CD4-positive, alpha-beta T cell treated with Interleukin-6 at 100 ng/mL for 8 hours (primary cell): ENCODE data around the gene PRKCA.

Source experiments
- DNase-seq: peaks from one replicate; pipeline ENCODE4 v3.0.0-alpha.2; 2020; ENCODE audit warnings: mixed read lengths, low spot score

Gene PRKCA

GRCh38 chr17:66518677-66519076 is 216.3 kb downstream of the PRKCA start:
- no peak for DNase-seq

GRCh38 chr17:66519154-66519553 is 216.7 kb downstream of the PRKCA start:
- DNase-seq = no peak

GRCh38 chr17:66520999-66521398 is 218.6 kb downstream of the PRKCA start:
- DNase-seq = no peak

DNA sequence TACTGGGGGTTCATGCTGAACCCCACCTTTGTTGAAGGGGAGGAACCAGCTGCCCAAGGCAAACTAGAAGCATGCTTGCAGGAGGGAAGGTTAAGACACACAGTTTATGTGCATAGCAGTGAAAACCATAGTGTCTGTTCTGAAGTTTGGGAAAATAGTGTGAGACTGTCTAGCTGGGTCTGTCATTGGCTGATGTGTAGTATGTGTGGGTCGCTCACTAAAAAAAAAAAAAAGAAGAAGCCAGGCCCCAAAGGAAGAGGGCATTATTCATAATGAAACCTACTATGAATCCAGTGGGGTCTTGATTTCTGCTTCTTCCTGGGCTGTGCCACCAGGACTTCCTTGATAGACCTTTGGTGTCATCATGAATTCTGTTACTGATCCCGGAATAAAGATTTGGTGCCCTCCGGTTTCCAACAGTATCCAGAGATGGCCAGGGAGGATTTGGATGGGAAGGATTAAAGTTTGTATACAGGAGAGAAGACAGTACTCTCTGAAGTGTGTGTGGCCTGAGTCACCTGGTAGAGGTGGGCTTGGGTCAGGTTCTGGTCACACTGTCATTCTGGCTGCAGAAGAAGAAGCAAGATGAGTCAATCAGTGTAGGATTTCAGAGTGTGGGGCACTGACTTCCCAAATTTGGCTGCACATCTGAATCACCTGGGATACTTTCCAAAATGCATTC is 220.3 kb downstream of the PRKCA start:
- no peak for DNase-seq

GRCh38 chr17:66523378-66524200 is 221.2 kb downstream of the PRKCA start:
- DNase-seq = no peak

DNA sequence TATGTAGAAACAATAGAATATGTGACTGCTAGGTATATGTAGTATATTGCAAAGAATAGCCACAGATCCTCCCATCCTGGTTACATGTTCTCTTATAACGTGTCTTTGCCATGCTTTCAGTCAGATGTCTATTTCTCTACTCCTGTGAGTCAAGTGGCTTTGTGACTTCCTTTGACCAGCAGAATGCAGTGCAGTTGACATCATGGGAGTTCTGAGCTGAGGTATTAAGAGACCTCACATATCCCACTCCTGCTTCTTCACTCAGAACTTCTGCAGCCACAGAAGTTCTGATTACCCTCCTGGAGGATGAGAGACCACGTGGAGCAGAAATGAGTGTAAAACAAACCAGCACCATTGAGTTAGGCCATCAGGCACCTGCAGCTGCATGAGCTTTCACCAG is 222.5 kb downstream of the PRKCA start:
- DNase-seq = no peak

DNA sequence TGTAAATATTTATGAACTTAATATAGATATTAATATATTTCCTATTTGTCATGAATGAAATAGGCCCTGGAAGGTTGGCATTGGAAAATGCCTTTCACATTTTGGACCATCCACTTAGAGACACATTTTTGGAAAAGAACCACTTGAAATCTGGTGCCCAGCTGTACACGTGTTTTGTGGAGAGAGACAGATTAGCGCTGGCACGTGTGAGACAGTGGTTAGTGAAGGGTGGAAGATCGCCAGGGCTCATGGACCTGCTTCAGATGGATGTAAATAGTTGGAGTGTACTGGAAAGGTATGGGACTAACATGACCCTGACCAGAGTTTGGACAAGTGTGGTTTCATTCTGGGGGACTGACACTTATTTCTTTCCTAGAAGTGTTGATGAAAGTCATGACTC is 222.9 kb downstream of the PRKCA start:
- DNase-seq = no peak

GRCh38 chr17:66526827-66527226 is 224.4 kb downstream of the PRKCA start:
- DNase-seq = no peak

DNA sequence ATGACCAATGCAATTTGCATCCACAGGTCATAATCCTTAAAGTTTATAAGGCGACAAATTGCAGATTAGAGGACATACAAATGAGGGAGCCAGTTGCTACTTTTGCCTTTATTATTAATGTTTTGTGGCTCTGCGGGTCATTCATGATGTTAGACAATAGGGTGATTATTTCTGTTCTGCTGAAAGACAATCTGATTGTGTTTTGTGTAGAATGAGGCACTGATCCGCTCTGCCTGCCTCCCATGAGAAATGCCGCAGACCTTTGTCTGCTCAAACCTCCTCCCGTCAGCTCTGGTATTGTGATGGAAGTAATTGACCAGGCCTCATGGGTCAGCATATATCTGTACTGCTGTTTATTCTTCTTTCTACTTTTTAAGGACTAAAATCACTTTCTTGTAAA is 224.9 kb downstream of the PRKCA start:
- no peak for DNase-seq

DNA sequence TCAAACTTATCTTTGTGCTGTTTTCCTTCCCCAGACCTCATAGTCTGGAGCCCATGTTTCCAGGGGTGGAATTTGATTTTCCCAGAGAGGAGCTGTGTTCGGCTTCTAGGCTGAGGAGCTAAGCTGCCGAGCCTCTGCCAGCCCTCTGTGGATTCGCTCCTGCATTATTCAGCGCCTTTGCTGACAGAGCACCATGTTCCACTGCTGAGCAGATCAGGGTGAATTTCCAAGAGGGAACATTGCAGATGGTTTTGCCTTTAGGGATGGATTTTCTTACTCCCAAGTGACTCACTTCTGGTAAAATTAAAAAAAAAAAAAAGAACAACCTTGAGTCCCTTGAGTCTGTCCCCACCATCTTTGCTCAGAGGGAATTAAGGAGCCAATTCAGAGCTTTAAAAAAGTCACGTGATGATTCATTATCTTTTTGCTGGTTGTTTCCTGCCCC is 229.5 kb downstream of the PRKCA start:
- DNase-seq = no peak

GRCh38 chr17:66533572-66533971 is 231.2 kb downstream of the PRKCA start:
- DNase-seq = no peak

DNA sequence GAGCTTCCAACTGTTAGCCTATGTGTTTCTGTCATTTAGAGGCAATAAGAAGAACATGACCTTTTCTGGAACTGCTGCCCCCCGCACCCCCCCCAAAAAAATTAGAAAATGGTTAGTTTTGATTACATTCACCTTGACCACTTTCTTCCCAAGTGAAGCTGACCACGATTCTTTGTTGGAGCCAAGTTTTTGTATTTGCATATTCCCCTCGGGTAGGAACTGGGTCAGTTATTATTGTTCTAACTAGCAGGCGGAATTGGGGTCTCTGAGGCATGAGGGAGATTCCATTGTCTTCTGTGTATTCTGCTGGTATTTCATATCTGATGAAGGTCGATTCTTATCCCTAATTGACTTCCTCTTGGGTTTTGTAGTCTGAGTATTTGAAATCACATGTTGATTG is 231.6 kb downstream of the PRKCA start:
- no peak for DNase-seq

- DNase-seq = no peak
Measured at GRCh38 chr17:66535611-66536010, 233.2 kb downstream of the PRKCA start.

GRCh38 chr17:66537502-66537901 is 235.1 kb downstream of the PRKCA start:
- DNase-seq = no peak

GRCh38 chr17:66538776-66539175 is 236.4 kb downstream of the PRKCA start:
- no peak for DNase-seq

- no peak for DNase-seq
Measured at GRCh38 chr17:66540131-66540781, 237.8 kb downstream of the PRKCA start.

DNA sequence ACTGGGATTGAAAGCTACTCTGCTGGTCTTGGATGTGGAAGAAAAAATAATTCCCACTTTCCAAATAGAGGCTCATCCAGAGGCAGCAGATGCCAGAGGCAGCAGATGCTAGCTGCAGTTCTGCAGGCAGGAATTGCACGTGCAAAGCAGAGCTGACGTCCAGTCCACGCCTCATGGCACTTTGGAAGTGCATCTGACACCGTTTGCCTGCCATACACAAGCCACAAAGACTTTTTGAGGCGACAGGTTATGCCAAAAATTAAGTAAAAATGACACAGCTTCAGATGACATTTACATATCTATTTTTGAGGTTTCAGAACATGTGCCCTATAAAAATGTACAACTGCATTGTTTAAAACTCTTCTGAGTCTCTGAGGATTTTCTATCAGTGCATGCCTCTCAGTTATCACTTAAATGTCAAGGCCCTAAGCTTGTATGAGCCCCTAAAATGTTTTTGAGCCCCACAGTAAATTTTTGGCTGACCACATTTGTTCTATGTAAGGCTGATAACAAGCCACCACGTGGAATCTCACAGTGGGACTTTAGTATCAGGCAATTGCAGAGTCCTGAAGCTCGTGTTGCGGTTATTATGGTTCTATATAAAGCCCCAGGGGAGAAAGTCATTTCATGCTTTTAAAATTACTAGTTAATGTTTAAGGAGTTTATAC is 239.2 kb downstream of the PRKCA start:
- DNase-seq = no peak

GRCh38 chr17:66542129-66542966 is 239.9 kb downstream of the PRKCA start:
- peak; percentile 11 for DNase-seq

DNA sequence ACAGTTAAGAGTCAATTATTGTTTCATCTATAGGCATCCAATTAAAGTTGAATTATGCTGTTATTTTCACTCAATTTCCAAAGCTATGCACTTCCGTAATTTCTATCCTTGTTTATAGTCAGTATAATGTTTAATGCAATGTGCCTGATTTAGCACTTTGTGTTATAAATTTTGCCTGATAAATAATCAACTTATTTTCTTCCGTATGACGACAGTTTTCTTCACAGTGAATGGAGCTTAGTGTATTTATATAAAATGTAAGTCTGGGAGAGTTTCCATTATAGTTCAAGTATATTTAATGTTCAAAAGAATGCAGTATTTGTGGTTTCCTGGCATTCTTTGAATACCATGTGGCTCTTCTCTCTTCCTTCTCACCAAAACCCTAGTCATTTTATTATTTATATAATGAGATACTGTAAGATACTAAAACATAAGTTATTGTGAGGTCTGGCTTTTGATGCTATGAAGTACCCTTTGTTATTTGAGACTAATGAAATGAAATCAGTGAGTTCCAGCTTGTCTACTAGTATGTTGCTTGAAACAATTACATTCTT is 240.6 kb downstream of the PRKCA start:
- no peak for DNase-seq

- DNase-seq = no peak
Measured at GRCh38 chr17:66543526-66543925, 241.1 kb downstream of the PRKCA start.

DNA sequence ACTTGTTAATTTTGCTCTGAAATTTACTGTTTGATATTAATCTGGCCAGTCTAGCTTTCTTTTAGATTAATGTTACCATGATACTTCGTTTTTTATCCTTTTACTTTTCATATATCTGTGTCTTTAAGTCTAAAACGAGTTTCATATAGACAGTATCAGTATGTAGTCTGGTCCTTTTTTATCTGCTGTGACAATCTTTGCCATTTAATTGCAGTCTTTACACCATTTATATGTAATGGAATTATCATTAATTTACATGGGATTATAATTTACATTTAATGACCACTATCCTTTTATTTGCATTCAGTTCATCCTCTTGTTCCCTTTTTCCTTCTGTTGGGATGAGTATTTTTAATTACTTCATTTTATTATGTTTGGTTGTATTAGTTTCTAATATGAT is 243.5 kb downstream of the PRKCA start:
- DNase-seq = no peak
